ENCODE results near the gene GGT5.
"Not testable (repeated sequence)": the region's sequence is repeated elsewhere in the genome, so short reads cannot be mapped to it uniquely, and the experiment has no call there.

Gene GGT5

GRCh38 chr22:24231706-24232105 lies 13.2 kb downstream of the GGT5 start:
- no peak for DNase-seq

GRCh38 chr22:24230911-24231656 lies 13.8 kb downstream of the GGT5 start:
- peak; percentile 4 for DNase-seq

GRCh38 chr22:24225951-24226350 lies 18.9 kb downstream of the GGT5 start:
- no peak for DNase-seq

GRCh38 chr22:24225044-24225601 lies 19.8 kb downstream of the GGT5 start:
- DNase-seq: no peak

GRCh38 chr22:24224468-24224867 lies 20.4 kb downstream of the GGT5 start:
- DNase-seq: no peak

- no peak for DNase-seq
Observed at GRCh38 chr22:24219750-24220149, 25.1 kb downstream of the GGT5 start.

GRCh38 chr22:24217384-24217783 lies 27.5 kb downstream of the GGT5 start:
- no peak for DNase-seq

- no peak for DNase-seq
Observed at GRCh38 chr22:24216541-24217209, 28.2 kb downstream of the GGT5 start.

- DNase-seq: no peak
Observed at GRCh38 chr22:24214467-24215285, 30.2 kb downstream of the GGT5 start.

- not testable (repeated sequence) for DNase-seq
Observed at GRCh38 chr22:24213111-24213510, 31.8 kb downstream of the GGT5 start.

GRCh38 chr22:24211716-24212115 lies 33.2 kb downstream of the GGT5 start:
- not testable (repeated sequence) for DNase-seq

GRCh38 chr22:24210409-24210808 lies 34.5 kb downstream of the GGT5 start:
- DNase-seq: not testable (repeated sequence)

GRCh38 chr22:24209687-24210086 lies 35.2 kb downstream of the GGT5 start:
- no peak for DNase-seq

GRCh38 chr22:24209016-24209415 lies 35.9 kb downstream of the GGT5 start:
- DNase-seq: no peak

GRCh38 chr22:24208012-24208749 lies 36.7 kb downstream of the GGT5 start:
- no peak for DNase-seq

- no peak for DNase-seq
Observed at GRCh38 chr22:24207264-24208011, 37.4 kb downstream of the GGT5 start.

GRCh38 chr22:24206460-24207263 lies 38.2 kb downstream of the GGT5 start:
- not testable (repeated sequence) for DNase-seq

- DNase-seq: no peak
Observed at GRCh38 chr22:24205438-24206195, 39.3 kb downstream of the GGT5 start.

GRCh38 chr22:24203856-24204255 lies 41.0 kb downstream of the GGT5 start:
- not testable (repeated sequence) for DNase-seq

Data from NCI-H2029 (cell line).